COLO668 (cell line): ENCODE results near the gene TMEM158.

Experiments
- DNase-seq: peaks from one replicate; lab custom pipeline; 2025; ENCODE audit not compliant: unreplicated experiment; lab: John Stamatoyannopoulos, UW

The TMEM158 gene

DNA sequence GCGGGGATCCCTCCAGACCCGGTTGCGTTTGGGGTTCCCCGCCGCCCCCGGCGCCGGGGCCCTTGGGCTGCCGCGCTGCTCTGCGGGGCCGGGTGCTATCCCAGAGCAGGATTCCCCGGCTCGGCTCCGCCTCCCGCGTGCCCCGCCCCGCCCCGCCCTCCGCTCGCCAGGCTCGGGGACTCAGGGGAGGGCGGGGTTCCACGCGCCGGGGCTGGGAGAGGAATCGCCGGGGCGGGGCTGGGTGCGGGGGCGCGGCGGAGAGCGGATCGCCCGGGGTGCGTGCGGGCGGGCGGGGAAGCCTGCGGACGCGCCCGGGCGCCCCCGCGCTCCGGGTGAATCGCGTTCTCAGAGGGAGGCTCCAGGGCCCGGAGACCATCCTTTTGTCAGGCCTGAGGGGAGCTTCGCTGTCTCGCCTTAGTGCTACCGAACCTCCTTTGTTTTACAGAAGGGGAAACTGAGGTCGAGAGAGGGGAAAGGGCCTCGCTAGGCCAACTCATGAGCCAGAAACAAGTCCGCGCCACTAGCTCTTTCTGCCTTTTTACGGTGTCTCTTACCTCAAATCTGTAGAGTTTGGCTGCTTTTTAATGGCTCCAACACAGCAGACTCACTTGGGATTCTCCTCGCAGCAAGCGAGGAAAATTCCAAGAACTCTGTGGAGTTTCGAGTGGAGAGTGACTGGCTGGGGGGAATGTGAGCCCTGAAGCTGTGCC lies at the start of gene TMEM158:
Gene TMEM158, minus strand, starts transcription at position 82 of the 710 bp plus-strand sequence. CDS start 260 bp downstream, outside the sequence.
- peak; percentile 71 for DNase-seq

DNA sequence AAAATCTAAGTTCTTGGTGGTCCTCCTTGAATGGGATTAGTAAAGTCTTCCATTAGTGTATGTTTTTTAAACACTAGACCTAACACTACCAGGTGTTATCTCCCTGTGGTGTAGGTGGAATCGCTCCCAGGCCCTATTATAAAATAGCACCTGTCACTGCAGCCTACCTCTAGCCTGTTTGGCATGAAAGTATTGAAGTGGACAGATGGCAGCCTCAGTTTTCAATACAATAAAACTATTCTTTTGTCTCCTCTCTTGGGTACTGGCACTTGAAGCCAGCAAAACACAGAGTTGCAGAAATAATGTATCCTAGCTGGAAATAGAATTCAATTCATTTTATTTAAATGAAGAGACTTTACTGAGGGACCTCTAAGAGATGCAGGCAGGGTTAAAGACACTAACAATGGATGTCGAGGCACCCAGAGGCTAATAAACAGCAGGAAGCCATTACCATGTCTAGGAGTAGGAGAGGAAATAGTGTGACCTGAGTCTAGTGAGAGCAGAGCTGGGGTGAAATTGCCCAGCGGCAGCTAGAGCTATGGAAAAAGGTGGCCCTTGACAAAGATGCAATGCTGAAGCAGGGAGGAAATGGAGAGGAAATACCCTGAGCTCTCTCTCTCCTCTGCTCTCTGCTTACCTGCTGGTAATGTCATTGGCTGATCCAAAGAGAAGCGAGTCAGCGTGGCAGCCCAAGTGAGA lies 49.1 kb upstream of the TMEM158 start:
- DNase-seq: peak; percentile 42

GRCh38 chr3:45273681-45274515 lies 47.8 kb upstream of the TMEM158 start:
- peak; percentile 48 for DNase-seq

DNA sequence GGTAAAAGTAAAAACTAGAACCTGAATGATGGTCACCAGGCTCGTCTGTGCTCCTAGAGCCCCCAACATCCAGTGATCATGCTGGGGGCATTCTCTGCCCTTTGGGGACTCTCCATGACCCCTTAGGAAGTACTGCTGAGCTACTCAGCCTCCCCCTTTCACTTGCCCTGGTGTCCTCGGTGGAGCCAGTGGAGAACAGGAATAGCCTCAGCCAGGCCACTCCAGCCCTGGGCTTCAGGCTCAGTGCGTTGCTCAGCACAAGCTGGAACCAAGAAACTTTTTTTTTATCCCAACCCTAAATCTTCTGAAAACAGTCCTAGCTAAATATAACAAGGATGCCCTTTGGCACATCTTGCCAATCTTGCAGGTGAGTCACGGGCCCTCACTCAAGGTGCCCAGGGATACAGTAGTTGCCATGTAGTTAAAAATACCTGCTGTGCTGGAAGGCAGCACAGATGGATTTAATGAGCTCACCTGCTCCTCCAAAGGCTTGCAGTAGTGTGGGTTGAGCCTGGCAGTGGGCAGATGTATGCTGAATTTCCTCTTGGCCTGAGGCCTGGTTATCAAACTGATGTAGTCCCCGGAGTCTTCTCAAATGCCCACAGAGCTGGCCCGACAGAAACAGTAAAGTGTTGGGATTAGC lies 46.9 kb upstream of the TMEM158 start:
- DNase-seq: peak; percentile 30

DNA sequence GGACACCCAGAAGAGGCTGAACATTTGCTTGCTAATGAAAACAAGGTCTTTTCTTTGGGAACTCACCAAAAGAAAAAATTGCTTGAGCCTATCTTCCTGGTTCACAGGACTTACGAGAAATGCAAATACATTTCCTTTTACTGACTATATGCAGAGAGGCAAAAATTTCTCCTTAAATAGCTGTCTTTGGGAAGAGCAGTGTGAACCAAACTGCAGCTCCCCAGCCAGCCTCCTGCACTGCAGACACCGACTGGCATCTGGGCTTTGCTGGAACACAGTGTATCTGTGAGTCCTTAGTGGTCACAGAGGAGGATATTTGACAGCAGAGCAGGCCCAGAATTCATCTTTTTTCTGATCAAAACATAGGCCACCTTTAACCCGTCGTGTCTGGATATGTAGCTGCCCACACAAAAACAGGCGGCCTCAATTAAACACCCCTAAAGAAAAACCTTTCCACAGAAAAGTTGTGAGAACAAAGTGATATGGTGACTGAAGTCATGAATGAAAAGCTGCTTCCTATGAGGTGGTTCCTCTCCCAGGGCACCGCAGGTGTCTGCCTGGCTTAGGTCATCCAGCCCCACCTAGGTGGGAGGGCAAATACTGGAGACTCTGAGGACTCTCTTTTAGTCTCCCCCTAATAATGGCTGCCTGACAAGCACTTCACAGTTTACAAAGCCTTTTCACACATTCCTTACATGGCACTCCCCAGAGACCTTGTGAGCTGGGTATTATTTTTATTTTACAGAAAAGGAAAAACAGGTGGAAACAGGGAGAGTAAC lies 46.1 kb upstream of the TMEM158 start:
- peak; percentile 16 for DNase-seq

GRCh38 chr3:45269952-45270351 lies 43.9 kb upstream of the TMEM158 start:
- peak; percentile 13 for DNase-seq

- DNase-seq: no peak
These were observed 41.0 kb upstream of the TMEM158 start for GRCh38 chr3:45267097-45267496.

DNA sequence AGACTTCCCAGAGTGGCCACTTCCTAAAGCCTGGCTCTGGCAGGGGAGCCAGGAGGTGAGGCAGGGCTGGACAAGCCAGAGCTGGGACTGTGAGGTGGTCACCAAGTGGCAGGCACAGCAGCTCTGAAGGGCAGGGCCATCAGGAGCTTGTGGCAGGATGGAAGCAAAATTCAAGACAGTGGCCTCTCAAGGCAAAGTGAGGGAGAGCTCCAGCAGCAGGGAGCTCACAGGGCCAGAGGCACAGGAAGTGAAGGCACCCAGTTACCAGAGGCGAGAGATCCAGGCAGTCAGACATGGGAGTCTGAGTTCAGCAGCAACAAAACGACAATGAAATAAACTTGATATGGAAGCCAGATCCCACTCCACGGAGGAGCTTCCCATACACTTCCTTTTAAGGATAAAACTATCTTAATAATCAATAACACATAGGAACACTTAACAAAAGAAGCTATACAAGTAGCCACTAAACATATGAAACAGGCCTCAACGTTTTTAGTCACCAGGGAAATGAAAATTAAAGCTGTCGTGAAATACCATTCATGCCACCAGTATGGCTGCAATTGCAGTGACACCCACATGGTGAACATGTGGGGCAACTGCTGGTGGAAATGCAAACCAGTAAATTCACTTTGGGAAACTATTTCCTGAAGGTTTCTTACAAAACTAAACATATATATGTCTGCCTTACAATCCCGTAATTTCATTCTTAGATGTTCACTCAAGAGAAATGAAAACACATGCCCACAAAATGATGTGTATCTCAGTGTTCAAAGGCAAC lies 35.4 kb upstream of the TMEM158 start:
- no peak for DNase-seq

- DNase-seq: no peak
These were observed 33.0 kb upstream of the TMEM158 start for GRCh38 chr3:45259133-45259532.

DNA sequence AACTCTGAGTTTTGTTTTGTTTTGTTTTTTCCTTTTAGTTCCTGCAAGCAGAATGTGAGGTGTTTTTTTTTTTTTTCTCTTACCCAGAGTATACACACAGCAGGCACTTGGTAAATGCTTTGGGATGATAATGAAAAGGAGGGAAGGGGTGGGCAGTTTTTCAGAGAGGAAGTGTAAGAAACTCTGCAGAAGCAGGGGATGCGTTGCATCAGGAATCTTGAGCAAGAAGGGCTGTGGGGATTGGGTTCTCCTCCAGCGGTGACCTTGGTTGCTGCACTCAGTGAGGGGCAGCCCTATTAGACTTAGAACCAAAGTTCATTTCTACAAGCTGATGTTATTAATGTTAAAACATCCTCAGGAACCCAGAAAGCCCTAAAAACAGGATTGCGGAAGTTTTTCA lies 32.2 kb upstream of the TMEM158 start:
- DNase-seq: no peak

GRCh38 chr3:45253316-45253715 lies 27.2 kb upstream of the TMEM158 start:
- no peak for DNase-seq

- no peak for DNase-seq
These were observed 26.7 kb upstream of the TMEM158 start for GRCh38 chr3:45252826-45253225.

DNA sequence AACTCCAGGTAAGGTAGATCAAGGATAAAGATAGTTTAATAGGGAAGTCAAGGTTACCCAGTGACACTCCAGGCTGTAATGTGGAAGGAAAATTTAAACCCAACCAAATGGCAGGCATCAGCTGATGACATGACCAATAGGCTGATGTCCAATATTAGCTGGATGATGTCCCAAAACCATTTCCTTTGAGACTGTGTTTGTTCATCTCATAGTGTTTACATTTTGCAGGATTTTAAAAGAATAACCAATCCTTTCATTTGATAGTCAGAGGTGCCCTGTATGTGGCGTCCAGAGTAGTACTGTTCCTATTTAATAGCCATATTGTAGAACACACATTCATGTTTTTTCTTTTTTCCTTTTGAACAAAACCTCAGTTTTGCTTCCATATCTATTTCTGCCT lies 23.3 kb upstream of the TMEM158 start:
- DNase-seq: no peak

DNA sequence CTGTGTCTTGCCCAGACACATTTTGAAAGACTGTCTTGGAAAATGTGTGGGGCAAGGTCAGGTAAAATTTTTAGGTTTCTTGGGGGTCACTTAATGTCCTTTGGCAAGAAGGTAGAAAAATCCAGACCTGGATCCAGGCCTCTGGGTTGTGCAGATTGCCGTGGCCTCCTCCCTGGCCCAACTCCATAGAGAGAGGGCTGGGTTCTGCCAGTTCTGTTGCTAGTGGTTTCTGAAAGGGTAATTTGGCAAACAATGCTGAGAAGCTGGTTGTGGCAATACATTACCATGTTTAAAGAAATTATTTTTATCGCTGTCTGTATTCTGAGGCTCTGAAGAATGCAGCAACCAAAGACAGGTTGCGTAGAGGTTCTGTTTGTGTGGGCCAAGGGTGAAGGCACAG lies 20.2 kb upstream of the TMEM158 start:
- no peak for DNase-seq

- DNase-seq: no peak
These were observed 18.3 kb upstream of the TMEM158 start for GRCh38 chr3:45244356-45244755.

- no peak for DNase-seq
These were observed 15.1 kb upstream of the TMEM158 start for GRCh38 chr3:45241206-45241605.

- no peak for DNase-seq
These were observed 14.2 kb upstream of the TMEM158 start for GRCh38 chr3:45240292-45240691.

GRCh38 chr3:45239254-45239653 lies 13.2 kb upstream of the TMEM158 start:
- no peak for DNase-seq

DNA sequence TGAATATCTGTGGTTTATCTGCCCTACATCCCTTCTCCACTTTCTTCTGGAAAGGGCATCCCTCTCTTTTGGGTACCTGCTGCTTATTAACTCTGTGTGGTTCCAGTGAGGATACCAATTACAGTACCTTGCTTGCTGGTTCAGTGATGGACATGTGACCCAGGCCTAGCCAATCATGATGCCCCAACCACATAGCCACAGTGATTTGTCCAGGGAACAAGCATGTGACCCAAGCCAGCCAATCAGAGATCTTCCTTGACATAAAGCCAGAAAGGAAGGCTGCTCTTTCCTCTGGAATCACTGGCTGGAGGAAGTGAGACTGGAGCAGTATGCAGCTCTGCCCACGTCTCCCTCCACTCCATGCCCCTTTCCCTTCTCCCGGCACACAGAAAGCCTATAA lies 10.9 kb upstream of the TMEM158 start:
- no peak for DNase-seq

- DNase-seq: no peak
These were observed 9.3 kb upstream of the TMEM158 start for GRCh38 chr3:45235409-45235808.
